GM21390 (cell line): ENCODE measurements around the gene TNFRSF21.
"Not testable (repeated sequence)": the region's sequence is repeated elsewhere in the genome, so short reads cannot be mapped to it uniquely, and the experiment has no call there.

Experiments
- ATAC-seq: cut with Tn5 transposase; IDR thresholded peaks from one replicate; pipeline ENCODE4 v1.9.1; 2021; ENCODE audit not compliant: unreplicated experiment

Gene TNFRSF21

DNA sequence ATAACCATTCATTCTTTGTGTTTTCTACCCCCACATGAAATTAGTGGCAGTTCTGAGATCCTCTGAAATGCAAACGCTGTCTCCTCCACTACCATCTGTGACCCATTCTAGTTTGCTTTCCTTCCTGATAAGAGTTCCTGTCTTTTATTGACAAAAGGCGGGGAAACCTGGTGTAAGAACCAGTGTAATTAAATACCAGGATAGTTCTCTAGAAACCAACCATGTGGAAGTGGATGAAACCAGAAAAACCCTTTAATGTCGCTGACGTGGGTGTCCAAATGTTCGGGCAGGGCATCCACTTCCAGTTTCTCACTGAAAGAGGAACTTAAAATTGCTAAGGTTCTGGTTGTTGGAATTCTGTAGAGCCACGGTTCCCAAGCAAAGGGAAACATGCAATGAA is 79.1 kb downstream of the TNFRSF21 start:
- ATAC-seq, result no peak

- no peak for ATAC-seq
Observed at GRCh38 chr6:47229255-47229654, 80.5 kb downstream of the TNFRSF21 start.

DNA sequence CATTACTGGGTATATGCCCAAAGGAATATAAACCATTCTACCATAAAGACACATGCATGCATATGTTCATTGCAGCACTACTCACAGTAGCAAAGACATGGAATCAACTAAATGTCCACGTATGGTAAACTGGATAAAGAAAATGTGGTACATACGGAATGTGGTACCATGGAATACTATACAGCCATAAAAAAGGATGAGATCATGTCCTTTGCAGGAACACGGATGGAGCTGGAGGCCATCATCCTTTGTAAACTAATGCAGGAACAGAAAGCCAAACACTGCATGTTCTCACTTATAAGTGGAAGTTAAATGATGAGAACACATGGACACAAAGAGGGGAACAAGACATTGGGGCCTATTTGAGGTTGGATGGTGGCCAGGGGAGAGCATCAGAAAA is 81.6 kb downstream of the TNFRSF21 start:
- ATAC-seq, result not testable (repeated sequence)

- not testable (repeated sequence) for ATAC-seq
Observed at GRCh38 chr6:47223251-47223650, 86.5 kb downstream of the TNFRSF21 start.

- ATAC-seq, result no peak
Observed at GRCh38 chr6:47221565-47221964, 88.1 kb downstream of the TNFRSF21 start.

DNA sequence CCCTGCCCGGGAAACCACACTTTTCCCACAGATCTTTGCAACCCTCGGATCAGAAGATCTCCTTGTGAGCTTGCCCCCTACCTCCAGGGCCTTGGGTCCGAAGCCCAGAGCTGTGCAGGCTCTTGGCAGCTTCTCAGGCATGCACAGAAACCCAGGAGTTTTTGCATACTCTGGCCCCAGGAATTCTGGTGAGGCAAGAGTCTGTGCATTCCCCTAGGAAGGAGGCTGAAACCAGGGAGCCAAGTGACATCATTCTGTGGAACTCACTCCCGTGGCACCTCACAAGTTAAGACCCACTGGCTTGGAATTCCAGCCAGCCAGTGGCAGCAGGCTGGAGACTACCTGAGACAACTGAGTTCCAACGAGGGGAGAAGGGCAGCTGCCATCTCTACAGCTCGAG is 100.1 kb downstream of the TNFRSF21 start:
- no peak for ATAC-seq

DNA sequence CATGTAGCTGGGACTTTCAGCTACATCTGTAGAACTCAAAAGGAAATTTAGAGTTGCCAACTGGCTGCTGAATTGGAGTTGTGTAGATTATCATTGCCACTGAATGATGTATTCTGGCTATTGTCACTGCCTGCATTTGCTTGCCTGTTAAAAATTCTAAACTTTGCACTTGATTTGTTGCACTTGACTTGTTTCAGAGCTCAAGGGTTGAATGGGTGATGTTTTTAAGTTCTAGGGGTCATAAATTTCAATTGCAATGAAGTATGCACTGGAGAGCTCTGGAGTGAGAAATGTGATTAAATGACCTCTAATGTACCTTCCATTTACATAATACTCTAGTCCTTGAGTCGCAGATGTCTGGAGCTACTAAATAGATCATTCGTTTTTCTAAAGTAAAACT is 102.4 kb downstream of the TNFRSF21 start:
- ATAC-seq, result no peak

- ATAC-seq, result no peak
Observed at GRCh38 chr6:47206626-47207025, 103.1 kb downstream of the TNFRSF21 start.

DNA sequence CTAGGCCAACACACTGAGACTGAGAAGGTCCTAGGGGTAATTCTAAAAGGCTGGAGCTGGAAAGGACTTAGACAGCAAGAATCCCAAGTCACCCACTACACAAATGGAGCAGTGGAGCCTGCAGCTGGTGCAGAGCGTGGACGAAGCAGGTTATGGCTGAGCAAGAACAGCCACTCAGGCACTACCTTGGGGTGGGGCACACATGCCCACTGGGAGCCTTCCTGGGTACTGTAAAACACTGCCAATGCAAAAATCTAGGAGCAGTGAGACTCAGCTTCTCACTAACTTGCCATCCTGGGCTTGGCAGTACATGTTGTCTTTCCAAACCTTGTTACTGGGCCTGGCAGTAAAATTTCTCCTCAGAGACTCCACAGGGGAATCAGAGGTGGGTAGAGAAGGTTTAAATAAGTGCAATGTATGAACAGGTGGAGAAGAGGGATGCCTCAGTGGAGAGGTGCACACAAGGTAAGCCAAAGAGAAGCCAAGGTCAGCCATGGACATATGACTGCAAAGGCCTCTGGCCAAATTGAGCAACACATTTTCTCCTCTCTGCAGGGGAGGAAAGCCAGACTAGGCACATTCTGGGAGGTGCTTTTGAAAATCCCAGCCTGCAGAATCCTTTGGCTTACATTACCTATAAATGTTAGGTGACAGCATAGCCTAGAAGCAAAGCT is 105.6 kb downstream of the TNFRSF21 start:
- no peak for ATAC-seq

DNA sequence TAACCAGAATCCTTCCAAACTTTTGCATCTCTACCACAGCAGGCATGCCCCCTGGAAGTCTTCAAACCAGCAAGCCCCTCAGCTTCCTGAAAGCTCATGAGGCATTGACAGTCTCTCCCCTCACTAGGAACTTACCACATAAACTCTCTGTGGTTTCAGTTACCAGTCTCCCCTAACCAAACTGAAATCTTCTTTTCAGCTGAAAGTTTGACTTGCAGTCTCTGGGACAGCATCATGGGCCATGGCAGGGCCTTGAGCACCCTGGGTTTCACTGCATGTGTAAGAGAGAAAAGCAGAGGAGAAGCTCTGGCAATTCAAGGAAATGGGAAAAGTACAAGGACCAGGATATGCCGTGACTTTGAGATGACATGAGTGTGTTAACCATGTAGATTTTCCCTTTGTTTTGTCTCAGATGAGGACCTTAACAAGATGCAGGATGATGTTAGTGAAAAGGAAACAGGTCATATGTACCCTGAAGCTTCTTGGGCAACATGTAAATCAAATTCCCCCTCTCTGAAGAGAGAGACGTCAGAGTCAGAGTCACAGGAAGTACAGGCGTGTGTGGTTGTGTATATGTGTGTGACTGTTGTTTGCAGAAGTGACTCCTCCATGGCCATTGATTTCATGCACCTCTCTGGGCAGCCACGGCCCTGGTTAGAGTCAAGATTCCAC is 106.3 kb downstream of the TNFRSF21 start:
- peak; percentile 94 for ATAC-seq

DNA sequence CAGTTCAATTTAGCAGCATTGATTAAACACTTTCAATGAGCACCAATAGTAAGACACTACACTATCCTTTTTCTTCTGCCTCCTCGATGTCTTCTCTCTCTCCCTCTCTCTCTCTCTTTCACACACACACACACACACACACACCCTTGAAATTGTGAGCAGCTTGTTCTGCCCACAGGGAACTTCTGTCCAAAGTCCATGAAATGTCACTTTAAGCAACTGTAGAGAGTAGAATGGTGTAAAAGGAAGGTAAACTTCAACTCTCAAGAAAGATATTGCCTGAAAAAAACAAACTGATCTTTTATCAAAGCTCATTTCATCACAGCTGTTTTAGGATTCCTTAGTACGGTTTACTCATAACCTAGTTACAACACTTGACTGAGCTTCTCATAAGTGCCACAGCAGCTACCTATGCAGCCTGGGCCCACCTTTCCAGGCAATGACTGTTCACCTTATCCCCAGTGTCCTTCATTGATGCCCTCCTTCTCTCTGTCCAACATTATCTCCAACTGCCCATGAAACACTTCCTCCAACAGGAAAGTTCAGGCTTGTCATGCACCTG is 107.0 kb downstream of the TNFRSF21 start:
- ATAC-seq, result no peak

GRCh38 chr6:47200536-47201334 is 109.0 kb downstream of the TNFRSF21 start:
- no peak for ATAC-seq

DNA sequence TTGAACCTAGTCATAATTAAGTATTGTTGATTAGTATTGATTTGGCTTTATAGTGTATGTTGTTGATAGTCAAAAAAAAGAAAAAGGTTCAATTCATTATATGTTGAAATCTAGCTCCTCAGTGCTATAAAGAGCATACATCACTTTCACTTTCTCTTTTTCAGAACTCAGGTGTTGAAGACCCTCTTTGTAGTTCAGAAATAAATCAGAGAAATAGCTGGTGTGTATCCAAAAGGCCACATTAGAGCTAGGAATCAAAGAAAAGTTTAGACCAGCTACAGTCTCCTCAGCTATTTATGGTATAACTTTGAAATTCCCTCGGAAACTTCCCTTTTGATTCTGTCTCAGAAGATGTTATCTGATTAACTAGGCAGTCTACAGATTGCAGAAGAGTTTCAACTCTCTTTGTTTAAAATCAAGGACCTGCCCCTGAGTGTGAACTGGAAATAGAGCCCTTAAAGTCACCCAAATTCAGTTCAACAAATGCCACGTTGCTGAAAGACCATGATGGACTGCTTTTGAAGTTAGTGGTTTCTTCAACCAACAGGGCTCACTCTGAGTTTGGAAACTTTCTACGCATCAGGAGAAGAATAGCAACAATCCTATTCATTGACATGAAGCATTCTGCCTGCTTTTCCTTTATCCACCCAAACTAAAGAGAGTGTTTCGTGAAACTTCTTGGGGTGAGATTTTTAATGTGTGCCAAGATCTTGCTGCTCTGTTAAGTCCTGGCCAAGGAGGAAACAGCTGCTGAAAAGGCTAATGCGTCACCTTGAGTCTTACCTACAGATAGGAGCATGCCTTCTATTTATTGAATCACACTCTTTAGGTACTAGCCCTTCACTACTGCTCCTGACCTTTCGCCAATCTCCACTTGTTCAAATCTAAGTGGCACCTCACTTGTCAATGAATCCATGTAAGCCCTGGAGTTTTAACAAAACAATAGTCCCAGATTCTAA is 111.7 kb downstream of the TNFRSF21 start:
- ATAC-seq, result no peak

DNA sequence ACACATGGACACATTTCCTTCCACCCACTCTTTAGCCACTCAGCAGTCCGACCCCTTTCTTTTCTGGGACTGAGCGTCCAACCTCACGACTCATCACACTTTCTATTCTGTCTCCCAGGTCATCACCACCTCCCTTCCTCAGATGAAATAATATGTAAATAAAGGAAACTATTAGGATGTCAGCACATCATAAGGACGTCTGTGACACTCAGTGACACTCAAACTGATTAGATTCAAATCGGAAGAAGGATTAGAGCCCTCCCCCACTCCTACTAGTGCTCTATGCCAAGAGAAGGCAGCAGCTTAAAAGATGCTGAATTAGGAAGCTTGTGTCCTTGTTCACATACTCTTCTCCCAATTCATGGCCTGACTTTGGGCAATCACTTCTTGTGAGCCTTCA is 113.6 kb downstream of the TNFRSF21 start:
- ATAC-seq, result no peak

DNA sequence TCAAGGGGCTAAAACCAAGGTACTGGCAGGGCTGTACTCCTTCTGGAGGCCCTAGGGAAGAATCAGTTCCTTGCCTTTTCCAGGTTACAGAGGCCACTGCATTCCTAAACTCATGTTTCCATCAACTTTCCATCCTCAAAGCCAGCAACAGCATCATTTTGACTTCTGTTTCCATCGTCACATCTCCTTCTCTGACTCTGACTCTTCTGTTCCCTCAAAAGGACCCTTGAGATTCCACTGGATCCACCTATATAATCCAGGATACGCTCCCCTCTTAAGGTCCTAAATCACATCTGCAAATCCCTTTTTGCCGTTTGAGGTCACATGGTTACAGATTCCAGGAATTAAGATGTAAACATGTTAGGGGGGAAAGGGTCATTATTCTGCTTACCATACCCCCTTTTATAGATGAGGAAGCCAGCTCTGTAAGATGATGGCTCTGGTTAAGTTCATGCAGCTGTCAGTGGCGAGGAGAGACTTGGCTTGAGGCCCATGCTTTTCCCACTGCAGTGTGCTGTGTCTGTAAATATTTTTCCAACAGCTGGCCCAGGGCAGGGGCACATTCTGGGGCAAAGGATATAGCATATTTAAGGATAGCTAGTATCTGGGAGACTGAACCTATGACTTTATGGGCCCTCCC is 114.6 kb downstream of the TNFRSF21 start:
- no peak for ATAC-seq

- no peak for ATAC-seq
Observed at GRCh38 chr6:47188588-47189021, 121.1 kb downstream of the TNFRSF21 start.

DNA sequence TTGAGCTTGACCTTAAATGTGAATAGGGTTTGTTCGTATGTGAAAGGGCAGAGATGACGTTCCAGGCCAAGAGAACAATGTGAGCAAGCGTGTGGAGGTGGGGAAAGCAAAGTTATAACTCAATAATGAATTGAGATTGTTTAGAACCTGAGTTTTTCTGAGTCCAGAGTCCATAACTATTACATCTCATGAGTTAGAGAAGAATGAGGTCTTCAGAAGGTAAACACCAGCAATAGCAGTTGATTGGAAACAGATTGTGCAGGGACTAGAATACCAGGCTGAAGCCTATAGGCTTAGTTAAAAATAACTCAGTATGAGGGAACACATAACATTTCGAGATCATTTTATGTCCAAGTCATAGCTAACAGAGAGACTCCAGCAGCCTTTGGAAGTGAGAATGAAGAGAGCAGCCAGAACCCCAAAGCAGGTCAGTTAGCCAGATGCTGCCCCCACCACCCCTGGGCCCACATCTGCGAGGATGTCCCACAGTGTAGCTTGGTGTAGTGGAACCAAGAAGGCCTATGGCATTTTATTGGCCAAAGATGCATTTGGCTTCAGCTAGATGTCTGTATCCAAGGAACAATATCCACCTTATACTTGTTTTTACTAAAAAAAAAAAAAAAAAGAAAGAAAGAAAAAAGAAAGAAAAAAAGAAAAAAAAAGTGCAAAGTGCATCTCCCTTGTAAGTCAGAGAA is 121.7 kb downstream of the TNFRSF21 start:
- ATAC-seq, result no peak

- no peak for ATAC-seq
Observed at GRCh38 chr6:47187113-47187512, 122.6 kb downstream of the TNFRSF21 start.

DNA sequence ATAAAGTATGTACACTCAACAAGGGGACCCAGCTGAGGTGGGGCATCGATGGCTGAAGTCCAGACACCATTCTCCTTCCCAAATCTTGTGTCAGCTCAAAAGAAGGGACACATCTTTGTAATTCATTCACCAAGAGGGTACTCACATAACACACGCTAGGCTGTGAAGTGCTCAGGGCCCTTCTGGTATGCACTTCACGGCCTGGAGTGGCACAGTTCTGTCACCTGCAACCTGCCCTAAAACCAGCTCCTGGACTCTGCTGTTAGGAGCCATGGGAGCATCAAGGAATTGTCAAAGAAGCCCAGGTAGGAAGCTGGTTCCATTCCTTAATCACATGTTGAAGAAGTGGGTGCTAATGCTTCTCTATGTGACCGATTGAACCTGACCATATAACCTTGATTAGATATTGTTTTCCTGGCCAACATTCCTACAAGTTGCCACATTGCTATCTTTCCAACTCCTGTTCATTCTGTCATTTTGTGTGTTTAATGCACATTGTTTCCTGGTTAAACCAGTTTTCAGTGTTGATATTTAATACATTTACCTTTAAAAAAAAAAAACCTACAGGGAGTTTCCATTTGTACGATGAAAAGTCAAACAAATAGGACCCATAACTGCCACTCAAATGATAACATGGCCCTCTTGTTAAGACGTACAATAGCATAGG is 127.3 kb downstream of the TNFRSF21 start:
- ATAC-seq, result no peak
